Activated CD4-positive, alpha-beta T cell treated with anti-CD3 and anti-CD28 coated beads for 1 hour (primary cell): ENCODE data around the gene HMGB4.

ENCODE experiments used
- DNase-seq: peaks from one replicate; pipeline ENCODE4 v3.0.0-alpha.2; 2020

HMGB4 gene

GRCh38 chr1:33899746-33900145 lies 35.9 kb downstream of the HMGB4 start:
- no peak for DNase-seq

DNA sequence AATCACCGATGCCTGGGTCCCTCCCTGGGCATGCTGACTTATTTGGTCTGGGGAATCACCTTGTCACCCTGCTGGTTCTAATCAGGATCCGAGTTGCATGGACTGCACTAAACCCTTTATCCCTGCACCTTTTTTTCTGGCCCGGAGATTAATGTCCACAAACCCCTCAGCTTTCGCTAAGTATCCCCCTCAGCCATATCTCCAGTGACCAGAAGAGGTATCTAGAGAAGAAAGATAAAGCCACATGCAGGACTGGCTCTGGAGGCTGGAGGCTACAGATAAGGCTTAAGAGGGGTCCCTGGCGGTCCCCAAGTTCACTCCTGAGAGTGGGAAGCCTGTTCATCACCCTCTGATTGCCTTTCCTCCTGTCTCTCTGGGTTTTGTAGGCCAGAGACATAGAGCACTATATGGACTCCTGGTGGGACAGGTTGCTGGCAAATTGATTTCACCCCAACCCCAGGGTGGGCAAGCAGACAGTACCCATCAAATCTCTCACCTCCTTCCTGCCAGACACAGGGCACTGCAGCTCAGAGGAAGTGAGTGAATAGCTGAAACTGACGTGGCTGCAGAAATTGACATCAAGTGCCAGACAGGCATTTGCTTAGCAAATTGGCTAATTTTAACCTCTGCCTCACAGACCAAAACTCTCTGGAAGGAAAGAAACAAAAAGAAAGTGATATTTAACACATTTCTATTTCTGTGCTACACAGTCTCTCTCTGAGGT lies 38.8 kb downstream of the HMGB4 start:
- no peak for DNase-seq

DNA sequence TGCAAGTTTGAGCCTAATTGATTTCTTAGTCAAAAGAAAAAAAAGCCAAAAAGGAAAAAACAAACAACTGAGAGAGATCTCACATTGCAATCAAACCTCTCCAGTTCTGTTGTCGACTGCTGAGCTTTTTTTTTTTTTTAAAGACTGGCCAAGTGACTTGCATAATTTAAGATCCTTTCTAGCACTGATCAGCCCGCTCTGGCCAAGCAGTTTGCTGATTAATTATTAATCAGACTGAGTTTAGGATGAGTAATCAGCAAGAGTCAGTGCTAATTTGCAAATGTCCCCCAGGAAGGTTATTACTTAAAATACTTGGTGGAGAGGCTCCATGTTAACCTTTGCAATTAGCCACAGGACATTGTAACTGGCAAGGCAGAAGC lies 39.3 kb downstream of the HMGB4 start:
- no peak for DNase-seq

DNA sequence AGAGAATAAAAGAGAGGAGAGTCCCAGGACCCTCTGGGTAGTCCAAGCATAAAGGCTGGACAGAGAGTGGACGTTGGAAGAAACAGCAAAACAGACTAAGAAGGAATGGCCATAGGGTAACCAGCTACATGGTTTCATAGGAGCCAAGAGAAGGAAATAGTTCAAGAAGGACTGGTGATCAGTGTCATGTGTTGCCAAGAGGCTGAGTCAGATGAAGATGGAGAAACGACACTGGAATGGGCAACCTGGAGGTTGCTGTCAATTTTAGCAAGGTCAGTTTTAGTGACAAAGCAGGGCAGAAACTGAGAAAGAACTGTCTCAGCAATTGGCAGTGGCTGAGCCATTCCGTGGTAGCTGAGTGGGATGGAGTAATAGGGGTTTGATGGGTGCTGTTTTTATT lies 41.4 kb downstream of the HMGB4 start:
- DNase-seq, result no peak

DNA sequence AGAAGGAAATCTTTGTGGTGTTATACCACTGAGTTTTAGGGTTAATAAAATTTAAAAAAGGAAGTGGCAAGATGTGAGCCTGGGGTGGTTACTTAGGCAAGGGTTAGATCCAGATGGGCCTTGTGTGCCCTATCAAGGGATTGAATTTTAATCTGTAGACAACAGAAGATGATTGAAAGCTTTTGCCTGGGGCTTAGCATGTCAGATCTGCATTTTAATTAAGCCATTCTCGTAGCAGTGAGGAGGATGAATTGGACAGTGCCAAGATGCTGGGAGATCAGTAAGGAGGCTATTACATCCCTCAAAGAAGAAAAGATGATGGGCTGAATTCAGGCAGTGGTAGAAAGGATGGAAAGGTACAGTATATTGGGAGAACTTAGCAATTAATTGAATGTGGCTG lies 42.3 kb downstream of the HMGB4 start:
- no peak for DNase-seq

GRCh38 chr1:33908324-33908956 lies 44.6 kb downstream of the HMGB4 start:
- no peak for DNase-seq
